Measurements from ENCODE around the gene PSMA2. TPM values are rescaled to one million over a fixed set of nuclear protein-coding genes. Genes with fewer than 3 reads are reported as not detected.

PSMA2 gene
- total RNA-seq, 4 donors from 2014 or later, result 5.8 to 61.2 (median 28.6) TPM

GRCh38 chr7:42913591-42913990, 18.4 kb downstream of the PSMA2 start:
- intact Hi-C loops (cut with DNase I; ENCODE audit: low total_unique reads) (loop anchor here (5.0 kb wide), 1 partner anchor 1376 kb away; no protein-coding TSS in a partner anchor), in situ Hi-C loops (cut with MboI; ENCODE audit: low pct_ligation_motif_present in 1 of 4, low pct_unique_long_range_greater_than_20kb in 1 of 4, low sequenced_read_pairs in 3 of 4) (no loop called here)
- Histone ChIP-seq H3K27ac (no peak overlapping the region), H3K4me3 (no peak overlapping the region), H3K9me3 (no peaks in the 10 kb centered on the region), H3K36me3 (peaks cover 0 to 19% (median 4%) of the 10 kb centered on the region in 4 donors), H3K4me1 (peaks cover 3 to 19% (median 11%) of the 10 kb centered on the region in 4 donors), H3K27me3 (no peaks in the 10 kb centered on the region)
- no peak for TF ChIP-seq EP300 (IDR thresholded peaks at IDR 0.05; ENCODE audit: low read depth)
- no peak for TF ChIP-seq POLR2AphosphoS5 (IDR thresholded peaks at IDR 0.05)
- TF ChIP-seq POLR2A (IDR thresholded peaks at IDR 0.05), result no peak
- TF ChIP-seq CTCF (IDR thresholded peaks at IDR 0.05), result no peak
- DNase-seq, result no peak
- 70 to 83% methylated on average over 2 of the region's 2 CpGs for WGBS, 2 donors (ENCODE audit: low coverage in 1 of 2)

- peaks cover 8 to 31% (median 11%) of the 10 kb centered on the region in 4 donors for H3K4me1 ChIP-seq
- H3K27me3 ChIP-seq, result no peaks in the 10 kb centered on the region
- in situ Hi-C loops (cut with MboI; ENCODE audit: low pct_ligation_motif_present in 1 of 4, low pct_unique_long_range_greater_than_20kb in 1 of 4, low sequenced_read_pairs in 3 of 4) (no loop called here), intact Hi-C loops (cut with DNase I; ENCODE audit: low total_unique reads) (loop anchor here (5.0 kb wide), 1 partner anchor 1374 kb away; no protein-coding TSS in a partner anchor)
- TF ChIP-seq POLR2A (IDR thresholded peaks at IDR 0.05), result peak; percentile 52
- no peak for TF ChIP-seq CTCF (IDR thresholded peaks at IDR 0.05)
- peak; percentile 46 to 76 (median 73) for TF ChIP-seq POLR2AphosphoS5 (IDR thresholded peaks at IDR 0.05)
- no peaks in the 10 kb centered on the region for H3K9me3 ChIP-seq
- peak within 1 kb of the TSS; percentile 80 to 91 (median 88) for H3K27ac ChIP-seq
- 1% methylated on average over 60 of the region's 95 CpGs; no CpG with 5 or more reads in 1 of the 2 donors for WGBS, 2 donors (ENCODE audit: low coverage in 1 of 2)
- DNase-seq, result peak; percentile 97
- peak within 1 kb of the TSS; percentile 72 to 98 (median 94) for H3K4me3 ChIP-seq
- peaks cover 0 to 7% (median under 1%) of the 10 kb centered on the region in 4 donors for H3K36me3 ChIP-seq
Measured at GRCh38 chr7:42911454-42912447, 20.2 kb downstream of the PSMA2 start, which contains the start of gene C7orf25. Gene C7orf25 (minus strand): TSS chr7:42912070. CDS start chr7:42910900, 1,170 bp downstream.

GRCh38 chr7:42910306-42910705, 21.7 kb downstream of the PSMA2 start:
- no peak for TF ChIP-seq CTCF (IDR thresholded peaks at IDR 0.05)
- no peak for TF ChIP-seq EP300 (IDR thresholded peaks at IDR 0.05; ENCODE audit: low read depth)
- TF ChIP-seq POLR2A (IDR thresholded peaks at IDR 0.05), result no peak
- TF ChIP-seq POLR2AphosphoS5 (IDR thresholded peaks at IDR 0.05), result no peak
- no peaks in the 10 kb centered on the region for H3K9me3 ChIP-seq
- no peaks in the 10 kb centered on the region for H3K27me3 ChIP-seq
- WGBS, 2 donors (ENCODE audit: low coverage in 1 of 2), result 97% methylated on average over 2 of the region's 2 CpGs; no CpG with 5 or more reads in 1 of the 2 donors
- H3K4me3 ChIP-seq, result no peak overlapping the region
- H3K36me3 ChIP-seq, result no peaks in the 10 kb centered on the region
- peaks cover 8 to 31% (median 11%) of the 10 kb centered on the region in 4 donors for H3K4me1 ChIP-seq
- in situ Hi-C loops (cut with MboI; ENCODE audit: low pct_ligation_motif_present in 1 of 4, low pct_unique_long_range_greater_than_20kb in 1 of 4, low sequenced_read_pairs in 3 of 4), result no loop called here
- intact Hi-C loops (cut with DNase I; ENCODE audit: low total_unique reads), result loop anchor here (5.0 kb wide), 1 partner anchor 1373 kb away; no protein-coding TSS in a partner anchor
- DNase-seq, result no peak
- H3K27ac ChIP-seq, result no peak overlapping the region

GRCh38 chr7:42907316-42907715, 24.7 kb downstream of the PSMA2 start:
- Histone ChIP-seq H3K4me1 (peaks cover 8 to 28% (median 9%) of the 10 kb centered on the region in 4 donors), H3K9me3 (no peaks in the 10 kb centered on the region), H3K27me3 (no peaks in the 10 kb centered on the region), H3K36me3 (no peaks in the 10 kb centered on the region), H3K4me3 (no peak overlapping the region), H3K27ac (no peak overlapping the region)
- in situ Hi-C loops (cut with MboI; ENCODE audit: low pct_ligation_motif_present in 1 of 4, low pct_unique_long_range_greater_than_20kb in 1 of 4, low sequenced_read_pairs in 3 of 4), result no loop called here
- TF ChIP-seq POLR2AphosphoS5 (IDR thresholded peaks at IDR 0.05) (no peak), POLR2A (IDR thresholded peaks at IDR 0.05) (no peak), EP300 (IDR thresholded peaks at IDR 0.05; ENCODE audit: low read depth) (no peak), CTCF (IDR thresholded peaks at IDR 0.05) (no peak)
- intact Hi-C loops (cut with DNase I; ENCODE audit: low total_unique reads), result no loop called here
- no peak for DNase-seq
